A549 (cell line): Measurements from ENCODE around the gene BANK1. TPM values are rescaled to one million over a fixed set of nuclear protein-coding genes. Genes with fewer than 3 reads are reported as not detected.

Experiments
- ATAC-seq, 2 experiments: fragments of 200-7000 bp in 1 of 2; fragments of >200 bp in 1 of 2; cut with Nextera tagmentation in 1 of 2; cut with Tn5 transposase in 1 of 2; 3 replicates each; pipeline versions ENCODE4 v1.8.0 to v1.9.1; 2018 to 2020; ENCODE audit warnings: mild to moderate bottlenecking in 1 of 2, moderate library complexity in 1 of 2
- CTCF ChIA-PET: fragments of 300-600 bp; sonication (Branson Sonifier 250); formaldehyde crosslinking; extraction: SDS; loops from one replicate; lab custom pipeline; 2021; ENCODE audit warnings: antibody characterized with exemption, inconsistent platforms; lab: Yijun Ruan, JAX
- POLR2A ChIA-PET: fragments of 350-600 bp; formaldehyde crosslinking; extraction: SDS; loops from one replicate; lab custom pipeline; 2021; ENCODE audit warnings: antibody characterized with exemption, inconsistent platforms; lab: Yijun Ruan, JAX
- DNase-seq, 2 experiments: peaks; one replicate each; pipeline versions ENCODE4 v3.0.0 to v3.0.0-alpha.2; 2011 to 2016; ENCODE audit warnings: low read depth in 1 of 2, low spot score in 1 of 2
- FAIRE-seq: peaks from 2 replicates; lab custom pipeline; 2011; peaks lifted over from hg19 to GRCh38; lab: Jason Lieb, UNC
- H3K27ac ChIP-seq, 2 experiments: fragments of >200 bp; sonication (Bioruptor Twin); formaldehyde crosslinking; 3 replicates each; pipeline ENCODE4 v1.5.1; 2016 to 2017
- H3K4me1 ChIP-seq: fragments of >200 bp; sonication (Bioruptor Twin); formaldehyde crosslinking; 3 replicates; pipeline ENCODE4 v1.6.1; 2016
- H3K4me2 ChIP-seq: fragments of >200 bp; sonication (Bioruptor Twin); formaldehyde crosslinking; 3 replicates; pipeline ENCODE4 v1.6.1; 2016
- H3K4me3 ChIP-seq: fragments of >200 bp; sonication (Bioruptor Twin); formaldehyde crosslinking; 3 replicates; pipeline ENCODE4 v1.5.1; 2016
- H3K9me3 ChIP-seq: fragments of >200 bp; sonication (Bioruptor Twin); formaldehyde crosslinking; 3 replicates; pipeline ENCODE4 v1.6.1; 2016
- CEBPB ChIP-seq, 2 experiments: fragments of >200 bp in 1 of 2; sonication (Bioruptor Twin) in 1 of 2; formaldehyde crosslinking in 1 of 2; IDR thresholded peaks; 2 replicates each; pipeline ENCODE4 v1.6.1; 2012 to 2016
- CHD2 ChIP-seq: fragments of 150-350 bp; IDR thresholded peaks from 2 replicates; pipeline ENCODE4 v1.6.1; 2014; ENCODE audit warnings: low read length; ENCODE audit not compliant: partially characterized antibody
- CHD4 ChIP-seq: fragments of 200-600 bp; sonication (generic); IDR thresholded peaks from 2 replicates; pipeline ENCODE4 v1.6.1; 2016; ENCODE audit warnings: antibody characterized with exemption, mild to moderate bottlenecking, borderline replicate concordance
- EHMT2 ChIP-seq: fragments of 200-600 bp; sonication (generic); IDR thresholded peaks from 2 replicates; pipeline ENCODE4 v1.6.1; 2016; ENCODE audit warnings: antibody characterized with exemption, low read depth, mild to moderate bottlenecking, moderate library complexity
- ELK1 ChIP-seq: fragments of 150-350 bp; IDR thresholded peaks from 2 replicates; pipeline ENCODE4 v1.6.1; 2014; ENCODE audit warnings: low read depth, mild to moderate bottlenecking, low read length
- EP300 ChIP-seq, 2 experiments: fragments of >200 bp; sonication (Bioruptor Twin); formaldehyde crosslinking; IDR thresholded peaks; 2 replicates in 1 of 2; 3 replicates in 1 of 2; pipeline ENCODE4 v1.6.1; 2016 to 2017
- FOXS1 ChIP-seq: fragments of 250-450 bp; sonication (Bioruptor Pico); IDR thresholded peaks from 2 replicates; pipeline ENCODE4 v1.5.0; 2020; ENCODE audit warnings: mild to moderate bottlenecking, moderate library complexity
- HDAC2 ChIP-seq: fragments of 200-600 bp; sonication (generic); IDR thresholded peaks from 2 replicates; pipeline ENCODE4 v1.6.1; 2016
- HEYL ChIP-seq: fragments of 250-450 bp; sonication (Bioruptor Pico); IDR thresholded peaks from 2 replicates; pipeline ENCODE4 v1.8.0; 2021; ENCODE audit warnings: mild to moderate bottlenecking, moderate library complexity
- KDM5A ChIP-seq: fragments of 200-600 bp; sonication (generic); IDR thresholded peaks from 2 replicates; pipeline ENCODE4 v1.6.1; 2016; ENCODE audit warnings: antibody characterized with exemption, mild to moderate bottlenecking
- MAFK ChIP-seq: fragments of 450-650 bp; IDR thresholded peaks from 2 replicates; pipeline ENCODE4 v1.6.1; 2014; ENCODE audit not compliant: partially characterized antibody
- NFE2L2 ChIP-seq: fragments of 150-350 bp; conservative IDR thresholded peaks from 2 replicates; pipeline ENCODE4 v1.6.1; 2014; ENCODE audit warnings: low read length
- NR3C1 ChIP-seq: fragments of >200 bp; sonication (Bioruptor Twin); formaldehyde crosslinking; IDR thresholded peaks from 3 replicates; pipeline ENCODE4 v1.6.1; 2017
- RAD21 ChIP-seq, 2 experiments: fragments of >200 bp in 1 of 2; sonication (Bioruptor Twin) in 1 of 2; formaldehyde crosslinking in 1 of 2; IDR thresholded peaks in 1 of 2; conservative IDR thresholded peaks in 1 of 2; 2 replicates in 1 of 2; 3 replicates in 1 of 2; pipeline ENCODE4 v1.6.1; 2012 to 2018; ENCODE audit warnings: inconsistent platforms in 1 of 2
- RFX5 ChIP-seq: fragments of 450-650 bp; IDR thresholded peaks from 2 replicates; pipeline ENCODE4 v1.7.1; 2014; ENCODE audit warnings: antibody characterized with exemption, mild to moderate bottlenecking, moderate library complexity
- SMC3 ChIP-seq: fragments of >200 bp; sonication (Bioruptor Twin); formaldehyde crosslinking; IDR thresholded peaks from 3 replicates; pipeline ENCODE4 v1.6.1; 2018; ENCODE audit warnings: inconsistent platforms
- SREBF2 ChIP-seq: fragments of 450-650 bp; IDR thresholded peaks from 2 replicates; pipeline ENCODE4 v1.6.1; 2014; ENCODE audit warnings: mild to moderate bottlenecking, moderate library complexity
- USF2 ChIP-seq: fragments of 450-650 bp; IDR thresholded peaks from 2 replicates; pipeline ENCODE4 v1.6.1; 2014; ENCODE audit warnings: antibody characterized with exemption
- ZFP36 ChIP-seq: fragments of 450-650 bp; IDR thresholded peaks from 2 replicates; pipeline ENCODE4 v1.6.1; 2014; ENCODE audit warnings: borderline replicate concordance; ENCODE audit not compliant: partially characterized antibody
- WGBS: methylation state at CpG from one replicate; pipeline ENCODE4 v1.1.6; 2017; ENCODE audit errors: missing lambda C conversion rate; 5-methylcytosine and 5-hydroxymethylcytosine counted together
- polyA plus RNA-seq, 4 experiments: library from polyadenylated mRNA; depleted of rRNA in 3 of 4; stranded (reverse); fragments of >200 nt; fragmentation: RNase III in 1 of 4; extraction: RNeasy Plus Mini Kit Qiagen cat#74134 plus additional on column Dnase treatment in 1 of 4; gene quantifications; 2 replicates in 3 of 4; 3 replicates in 1 of 4; pipeline ENCODE4 v1.2.3, GENCODE V29; 2011 to 2017
- TF ChIP-seq, protein P1 (sequence below): fragments of 250-450 bp; sonication (Bioruptor Pico); IDR thresholded peaks from 2 replicates; pipeline ENCODE4 v1.5.0; 2021; ENCODE audit warnings: mild to moderate bottlenecking, moderate library complexity, borderline replicate concordance
- TF ChIP-seq, protein P2 (sequence below): IDR thresholded peaks from 2 replicates; pipeline ENCODE4 v1.6.1; 2012
- TF ChIP-seq, protein P3 (sequence below): IDR thresholded peaks from 2 replicates; pipeline ENCODE4 v1.6.1; 2012

BANK1 gene
- polyA plus RNA-seq, 2 of the 4 experiments (the other 2 are of a cell fraction): 2.8 to 6.1 TPM

- H3K9me3 ChIP-seq: no peaks in the 10 kb centered on the region; the same call in 2 of the 3 replicates
- 91% methylated on average over 4 of the region's 4 CpGs for WGBS
- H3K4me1 ChIP-seq: peaks cover 26% of the 10 kb centered on the region
- ChIA-PET CTCF (no interaction called here), POLR2A (no interaction called here)
- ATAC-seq (no peak), DNase-seq (no peak), FAIRE-seq (no peak)
- peak overlapping the region in 1 of 2 experiments; percentile 33; a peak in 1 of 6 replicates for H3K27ac ChIP-seq
- H3K4me3 ChIP-seq: no peak overlapping the region
- H3K4me2 ChIP-seq: no peak overlapping the region
- TF ChIP-seq RAD21 (conservative IDR thresholded peaks at IDR 0.05 in 1 of 2, IDR thresholded peaks at IDR 0.05 in 1 of 2) (no peak), CHD2 (no peak), EHMT2 (no peak), CEBPB (IDR thresholded peaks at IDR 0.05) (no peak), FOXS1 (CRISPR knock-in tag) (no peak)
- TF ChIP-seq, protein P1, sequence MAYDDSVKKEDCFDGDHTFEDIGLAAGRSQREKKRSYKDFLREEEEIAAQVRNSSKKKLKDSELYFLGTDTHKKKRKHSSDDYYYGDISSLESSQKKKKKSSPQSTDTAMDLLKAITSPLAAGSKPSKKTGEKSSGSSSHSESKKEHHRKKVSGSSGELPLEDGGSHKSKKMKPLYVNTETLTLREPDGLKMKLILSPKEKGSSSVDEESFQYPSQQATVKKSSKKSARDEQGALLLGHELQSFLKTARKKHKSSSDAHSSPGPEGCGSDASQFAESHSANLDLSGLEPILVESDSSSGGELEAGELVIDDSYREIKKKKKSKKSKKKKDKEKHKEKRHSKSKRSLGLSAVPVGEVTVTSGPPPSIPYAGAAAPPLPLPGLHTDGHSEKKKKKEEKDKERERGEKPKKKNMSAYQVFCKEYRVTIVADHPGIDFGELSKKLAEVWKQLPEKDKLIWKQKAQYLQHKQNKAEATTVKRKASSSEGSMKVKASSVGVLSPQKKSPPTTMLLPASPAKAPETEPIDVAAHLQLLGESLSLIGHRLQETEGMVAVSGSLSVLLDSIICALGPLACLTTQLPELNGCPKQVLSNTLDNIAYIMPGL (CRISPR knock-in tag): no peak
Measured at GRCh38 chr4:101956068-101956825, 165.7 kb downstream of the BANK1 start.

GRCh38 chr4:101958547-101958946 lies 168.0 kb downstream of the BANK1 start:
- Histone ChIP-seq H3K27ac (no peak overlapping the region), H3K4me3 (no peak overlapping the region), H3K4me2 (no peak overlapping the region), H3K4me1 (peaks cover 16% of the 10 kb centered on the region), H3K9me3 (no peaks in the 10 kb centered on the region)
- ChIA-PET POLR2A (no interaction called here), CTCF (interaction anchor here (0.7 kb wide), 1 partner anchor 336 kb away, joined by 4 read pairs; no protein-coding TSS in a partner anchor)
- WGBS: 96% methylated on average over 2 of the region's 3 CpGs
- FAIRE-seq: no peak
- ATAC-seq: no peak
- no peak for DNase-seq
- TF ChIP-seq KDM5A (no peak), HEYL (CRISPR knock-in tag) (no peak), ZFP36 (no peak), RFX5 (no peak), ELK1 (no peak), MAFK (no peak), CHD2 (no peak), NR3C1 (no peak), RAD21 (conservative IDR thresholded peaks at IDR 0.05 in 1 of 2, IDR thresholded peaks at IDR 0.05 in 1 of 2) (no peak), CEBPB (IDR thresholded peaks at IDR 0.05) (no peak), HDAC2 (no peak), EP300 (IDR thresholded peaks at IDR 0.05) (no peak), SMC3 (no peak), USF2 (no peak), NFE2L2 (no peak), CHD4 (no peak), SREBF2 (no peak), FOXS1 (CRISPR knock-in tag) (no peak)
- TF ChIP-seq, protein P2, sequence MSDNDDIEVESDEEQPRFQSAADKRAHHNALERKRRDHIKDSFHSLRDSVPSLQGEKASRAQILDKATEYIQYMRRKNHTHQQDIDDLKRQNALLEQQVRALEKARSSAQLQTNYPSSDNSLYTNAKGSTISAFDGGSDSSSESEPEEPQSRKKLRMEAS: no peak
- TF ChIP-seq, protein P3, sequence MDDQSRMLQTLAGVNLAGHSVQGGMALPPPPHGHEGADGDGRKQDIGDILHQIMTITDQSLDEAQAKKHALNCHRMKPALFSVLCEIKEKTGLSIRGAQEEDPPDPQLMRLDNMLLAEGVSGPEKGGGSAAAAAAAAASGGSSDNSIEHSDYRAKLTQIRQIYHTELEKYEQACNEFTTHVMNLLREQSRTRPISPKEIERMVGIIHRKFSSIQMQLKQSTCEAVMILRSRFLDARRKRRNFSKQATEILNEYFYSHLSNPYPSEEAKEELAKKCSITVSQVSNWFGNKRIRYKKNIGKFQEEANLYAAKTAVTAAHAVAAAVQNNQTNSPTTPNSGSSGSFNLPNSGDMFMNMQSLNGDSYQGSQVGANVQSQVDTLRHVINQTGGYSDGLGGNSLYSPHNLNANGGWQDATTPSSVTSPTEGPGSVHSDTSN: no peak
